MG63 (cell line): ENCODE results near the gene RFX3. TPM values are rescaled to one million over a fixed set of nuclear protein-coding genes. Genes with fewer than 3 reads are reported as not detected.

ENCODE experiments used
- DNase-seq: peaks from one replicate; pipeline ENCODE4 v3.0.0-alpha.2; 2020
- H3K27me3 ChIP-seq: fragments of 250-450 bp; sonication (Bioruptor Pico); 2 replicates; pipeline ENCODE4 v1.5.1; 2020; ENCODE audit warnings: mild to moderate bottlenecking, moderate library complexity
- H3K36me3 ChIP-seq: fragments of 250-450 bp; sonication (Bioruptor Pico); 2 replicates; pipeline ENCODE4 v1.5.1; 2020; ENCODE audit warnings: mild to moderate bottlenecking, moderate library complexity
- H3K4me3 ChIP-seq: fragments of 250-450 bp; sonication (Bioruptor Pico); 2 replicates; pipeline ENCODE4 v1.5.1; 2020; ENCODE audit warnings: mild to moderate bottlenecking, moderate library complexity
- H3K9me3 ChIP-seq: fragments of 250-450 bp; sonication (Bioruptor Pico); 2 replicates; pipeline ENCODE4 v1.5.1; 2020; ENCODE audit warnings: mild to moderate bottlenecking, moderate library complexity
- total RNA-seq: library from RNA; depleted of rRNA; stranded (reverse); fragments of >200 nt; shearing (Covaris generic); gene quantifications from 2 replicates; pipeline ENCODE4 v1.2.3, GENCODE V29; 2014; ENCODE audit warnings: low replicate concordance

RFX3 gene
- total RNA-seq, 1 experiment from 2014 or later, result 0.72 TPM

- no peaks in the 10 kb centered on the region for H3K36me3 ChIP-seq
- H3K4me3 ChIP-seq, result no peak overlapping the region
- H3K27me3 ChIP-seq, result no peaks in the 10 kb centered on the region
- H3K9me3 ChIP-seq, result no peaks in the 10 kb centered on the region
- DNase-seq, result no peak
Measured at GRCh38 chr9:3520564-3520963, 5.2 kb downstream of the RFX3 start.

- DNase-seq, result no peak
- Histone ChIP-seq H3K4me3 (no peak overlapping the region), H3K9me3 (no peaks in the 10 kb centered on the region), H3K36me3 (no peaks in the 10 kb centered on the region), H3K27me3 (no peaks in the 10 kb centered on the region)
Measured at GRCh38 chr9:3517377-3518048, 8.3 kb downstream of the RFX3 start.

- DNase-seq, result no peak
- Histone ChIP-seq H3K36me3 (no peaks in the 10 kb centered on the region), H3K27me3 (no peaks in the 10 kb centered on the region), H3K4me3 (no peak overlapping the region), H3K9me3 (no peaks in the 10 kb centered on the region)
Measured at GRCh38 chr9:3516667-3517330, 9.0 kb downstream of the RFX3 start.

GRCh38 chr9:3515405-3515804 lies 10.4 kb downstream of the RFX3 start:
- Histone ChIP-seq H3K4me3 (no peak overlapping the region), H3K36me3 (no peaks in the 10 kb centered on the region), H3K9me3 (no peaks in the 10 kb centered on the region), H3K27me3 (no peaks in the 10 kb centered on the region)
- no peak for DNase-seq

- H3K27me3 ChIP-seq, result no peaks in the 10 kb centered on the region
- no peak overlapping the region for H3K4me3 ChIP-seq
- H3K9me3 ChIP-seq, result no peaks in the 10 kb centered on the region
- no peak for DNase-seq
- no peaks in the 10 kb centered on the region for H3K36me3 ChIP-seq
Measured at GRCh38 chr9:3514786-3515185, 11.0 kb downstream of the RFX3 start.

- DNase-seq, result no peak
- H3K36me3 ChIP-seq, result no peaks in the 10 kb centered on the region
- no peak overlapping the region for H3K4me3 ChIP-seq
- no peaks in the 10 kb centered on the region for H3K27me3 ChIP-seq
- H3K9me3 ChIP-seq, result no peaks in the 10 kb centered on the region
Measured at GRCh38 chr9:3513265-3513818, 12.5 kb downstream of the RFX3 start.

GRCh38 chr9:3511551-3511950 lies 14.2 kb downstream of the RFX3 start:
- Histone ChIP-seq H3K4me3 (no peak overlapping the region), H3K27me3 (no peaks in the 10 kb centered on the region), H3K9me3 (no peaks in the 10 kb centered on the region), H3K36me3 (no peaks in the 10 kb centered on the region)
- no peak for DNase-seq

- Histone ChIP-seq H3K9me3 (no peaks in the 10 kb centered on the region), H3K4me3 (no peak overlapping the region), H3K36me3 (no peaks in the 10 kb centered on the region), H3K27me3 (no peaks in the 10 kb centered on the region)
- DNase-seq, result no peak
Measured at GRCh38 chr9:3510796-3511195, 15.0 kb downstream of the RFX3 start.

- H3K36me3 ChIP-seq, result no peaks in the 10 kb centered on the region
- H3K9me3 ChIP-seq, result no peaks in the 10 kb centered on the region
- no peak overlapping the region for H3K4me3 ChIP-seq
- no peak for DNase-seq
- no peaks in the 10 kb centered on the region for H3K27me3 ChIP-seq
Measured at GRCh38 chr9:3509926-3510325, 15.9 kb downstream of the RFX3 start.

- DNase-seq, result no peak
Measured at GRCh38 chr9:3508521-3509291, 17.1 kb downstream of the RFX3 start.

GRCh38 chr9:3508078-3508431 lies 17.7 kb downstream of the RFX3 start:
- Histone ChIP-seq H3K9me3 (no peaks in the 10 kb centered on the region), H3K36me3 (no peaks in the 10 kb centered on the region), H3K27me3 (no peaks in the 10 kb centered on the region), H3K4me3 (no peak overlapping the region)
- no peak for DNase-seq

More at GRCh38 chr9:3508521-3509291, 17.1 kb downstream of the RFX3 start:
- H3K9me3 ChIP-seq, result no peaks in the 10 kb centered on the region
- H3K27me3 ChIP-seq, result no peaks in the 10 kb centered on the region
- no peaks in the 10 kb centered on the region for H3K36me3 ChIP-seq
- peak overlapping the region; percentile 12 for H3K4me3 ChIP-seq

- DNase-seq, result no peak
- no peaks in the 10 kb centered on the region for H3K27me3 ChIP-seq
Measured at GRCh38 chr9:3507395-3508077, 18.3 kb downstream of the RFX3 start.

GRCh38 chr9:3506164-3506563 lies 19.6 kb downstream of the RFX3 start:
- H3K9me3 ChIP-seq, result no peaks in the 10 kb centered on the region
- no peaks in the 10 kb centered on the region for H3K36me3 ChIP-seq
- H3K4me3 ChIP-seq, result no peak overlapping the region
- H3K27me3 ChIP-seq, result no peaks in the 10 kb centered on the region
- DNase-seq, result no peak

More at GRCh38 chr9:3507395-3508077, 18.3 kb downstream of the RFX3 start:
- no peaks in the 10 kb centered on the region for H3K9me3 ChIP-seq
- no peak overlapping the region for H3K4me3 ChIP-seq
- H3K36me3 ChIP-seq, result no peaks in the 10 kb centered on the region

GRCh38 chr9:3502560-3503398 lies 23.0 kb downstream of the RFX3 start:
- DNase-seq, result no peak
- H3K27me3 ChIP-seq, result no peaks in the 10 kb centered on the region
- no peaks in the 10 kb centered on the region for H3K36me3 ChIP-seq
- no peaks in the 10 kb centered on the region for H3K9me3 ChIP-seq
- H3K4me3 ChIP-seq, result no peak overlapping the region

- no peak overlapping the region for H3K4me3 ChIP-seq
- no peaks in the 10 kb centered on the region for H3K9me3 ChIP-seq
- H3K36me3 ChIP-seq, result no peaks in the 10 kb centered on the region
- H3K27me3 ChIP-seq, result no peaks in the 10 kb centered on the region
- DNase-seq, result no peak
Measured at GRCh38 chr9:3500044-3500443, 25.8 kb downstream of the RFX3 start.

- Histone ChIP-seq H3K27me3 (no peaks in the 10 kb centered on the region), H3K36me3 (no peaks in the 10 kb centered on the region), H3K4me3 (no peak overlapping the region), H3K9me3 (no peaks in the 10 kb centered on the region)
- no peak for DNase-seq
Measured at GRCh38 chr9:3498691-3499090, 27.1 kb downstream of the RFX3 start.
